Measurements from ENCODE around the gene PAX7. TPM values are rescaled to one million over a fixed set of nuclear protein-coding genes. Genes with fewer than 3 reads are reported as not detected.

PAX7 gene
- total RNA-seq, 1 donor from 2014 or later: 0.05 TPM

GRCh38 chr1:18614069-18614735, 16.4 kb upstream of the PAX7 start:
- Mint-ChIP-seq H3K27ac (ENCODE audit: unreplicated experiment) (no peak overlapping the region), H3K4me1 (ENCODE audit: low read depth, unreplicated experiment) (no peaks in the 10 kb centered on the region), H3K36me3 (ENCODE audit: low read depth, unreplicated experiment) (no peaks in the 10 kb centered on the region), H3K9me3 (ENCODE audit: unreplicated experiment) (peaks cover 4% of the 10 kb centered on the region), H3K4me3 (ENCODE audit: unreplicated experiment) (no peak overlapping the region), H3K27me3 (ENCODE audit: low read depth, unreplicated experiment) (peaks cover 54% of the 10 kb centered on the region)
- H3K36me3 ChIP-seq (ENCODE audit: insufficient read depth, low read length): no peaks in the 10 kb centered on the region
- TF ChIP-seq CTCF (IDR thresholded peaks at IDR 0.05; ENCODE audit: insufficient read depth, low read depth, low read length) (no peak), EZH2 (IDR thresholded peaks at IDR 0.05; ENCODE audit: insufficient read depth, low read length) (no peak)
- H3K27ac ChIP-seq (ENCODE audit: low read depth, low read length): no peak overlapping the region
- no peak overlapping the region for H2AFZ ChIP-seq (ENCODE audit: low read depth, low read length)
- no peaks in the 10 kb centered on the region for H4K20me1 ChIP-seq (ENCODE audit: insufficient read depth, low read length)
- H3K79me2 ChIP-seq (ENCODE audit: insufficient read depth, low read length): no peaks in the 10 kb centered on the region
- H3K4me2 ChIP-seq (ENCODE audit: low read length): no peak overlapping the region
- peaks cover 11% of the 10 kb centered on the region for H3K27me3 ChIP-seq (ENCODE audit: insufficient read depth, low read length)
- H3K4me1 ChIP-seq (ENCODE audit: insufficient read depth, low read length): no peaks in the 10 kb centered on the region
- no peak overlapping the region for H3K9ac ChIP-seq (ENCODE audit: low read length)
- H3K9me3 ChIP-seq (ENCODE audit: insufficient read depth, low read depth, low read length): no peaks in the 10 kb centered on the region
- no peak overlapping the region for H3K4me3 ChIP-seq (ENCODE audit: insufficient read depth, low read depth, low read length)
- no peak for FAIRE-seq
- DNase-seq (ENCODE audit: low read depth): no peak

- H3K4me1 Mint-ChIP-seq (ENCODE audit: low read depth, unreplicated experiment): no peaks in the 10 kb centered on the region
- no peak for TF ChIP-seq CTCF (IDR thresholded peaks at IDR 0.05; ENCODE audit: insufficient read depth, low read depth, low read length)
- no peak for TF ChIP-seq EZH2 (IDR thresholded peaks at IDR 0.05; ENCODE audit: insufficient read depth, low read length)
- Histone ChIP-seq H3K4me2 (ENCODE audit: low read length) (no peak overlapping the region), H2AFZ (ENCODE audit: low read depth, low read length) (no peak overlapping the region), H4K20me1 (ENCODE audit: insufficient read depth, low read length) (no peaks in the 10 kb centered on the region), H3K9me3 (ENCODE audit: insufficient read depth, low read depth, low read length) (no peaks in the 10 kb centered on the region), H3K79me2 (ENCODE audit: insufficient read depth, low read length) (no peaks in the 10 kb centered on the region), H3K4me1 (ENCODE audit: insufficient read depth, low read length) (no peaks in the 10 kb centered on the region), H3K4me3 (ENCODE audit: insufficient read depth, low read depth, low read length) (no peak overlapping the region), H3K27ac (ENCODE audit: low read depth, low read length) (no peak overlapping the region), H3K36me3 (ENCODE audit: insufficient read depth, low read length) (no peaks in the 10 kb centered on the region), H3K27me3 (ENCODE audit: insufficient read depth, low read length) (peaks cover 3% of the 10 kb centered on the region), H3K9ac (ENCODE audit: low read length) (no peak overlapping the region)
- H3K4me3 Mint-ChIP-seq (ENCODE audit: unreplicated experiment): no peak overlapping the region
- peaks cover 70% of the 10 kb centered on the region for H3K27me3 Mint-ChIP-seq (ENCODE audit: low read depth, unreplicated experiment)
- H3K27ac Mint-ChIP-seq (ENCODE audit: unreplicated experiment): no peak overlapping the region
- FAIRE-seq (peak; percentile 50), DNase-seq (ENCODE audit: low read depth) (peak; percentile 18)
- H3K36me3 Mint-ChIP-seq (ENCODE audit: low read depth, unreplicated experiment): no peaks in the 10 kb centered on the region
- H3K9me3 Mint-ChIP-seq (ENCODE audit: unreplicated experiment): peaks cover 3% of the 10 kb centered on the region
Observed at GRCh38 chr1:18618546-18619466, 11.8 kb upstream of the PAX7 start.

Measured in astrocyte (in vitro differentiated cells and primary cell).